Stimulated activated naive B cell treated with anti-CD40 and anti-IgM and Interleukin-4, amounts not matched to agents 10 μg/mL and 1 μg/mL and 100 μg/mL, for 72 hours (primary cell): ENCODE data around the gene BTBD9.
A peak's percentile ranks its signal among the peaks of the same experiment; 100 is the strongest.

Source experiments
- ATAC-seq, 2 donors: fragments of 150-1000 bp; cut with Tn5 transposase; replicated peaks; 2 replicates each; pipeline ENCODE4 v1.10.0; 2021; ENCODE audit warnings: moderate library complexity in 1 of 2
- DNase-seq: peaks from one replicate; pipeline ENCODE4 v3.0.0; 2021
- H3K27ac Mint-ChIP-seq: one replicate; pipeline ENCODE4 v1.8.0; 2022; ENCODE audit warnings: mild to moderate bottlenecking, mixed read lengths
- H3K27me3 Mint-ChIP-seq, 2 donors: one replicate each; pipeline ENCODE4 v1.8.0; 2022; ENCODE audit warnings: mixed read lengths in 2 of 2
- H3K36me3 Mint-ChIP-seq, 2 donors: one replicate each; pipeline ENCODE4 v1.8.0; 2022; ENCODE audit warnings: mixed read lengths in 2 of 2, mild to moderate bottlenecking in 1 of 2
- H3K4me1 Mint-ChIP-seq, 2 donors: one replicate each; pipeline ENCODE4 v1.8.0; 2022; ENCODE audit warnings: mixed read lengths in 2 of 2, mild to moderate bottlenecking in 1 of 2
- H3K4me3 Mint-ChIP-seq, 2 donors: one replicate each; pipeline ENCODE4 v1.8.0; 2022; ENCODE audit warnings: mild to moderate bottlenecking in 2 of 2, mixed read lengths in 2 of 2, moderate library complexity in 1 of 2
- H3K9me3 Mint-ChIP-seq, 2 donors: one replicate each; pipeline ENCODE4 v1.8.0; 2022; ENCODE audit warnings: mixed read lengths in 2 of 2, mild to moderate bottlenecking in 1 of 2

Gene BTBD9

DNA sequence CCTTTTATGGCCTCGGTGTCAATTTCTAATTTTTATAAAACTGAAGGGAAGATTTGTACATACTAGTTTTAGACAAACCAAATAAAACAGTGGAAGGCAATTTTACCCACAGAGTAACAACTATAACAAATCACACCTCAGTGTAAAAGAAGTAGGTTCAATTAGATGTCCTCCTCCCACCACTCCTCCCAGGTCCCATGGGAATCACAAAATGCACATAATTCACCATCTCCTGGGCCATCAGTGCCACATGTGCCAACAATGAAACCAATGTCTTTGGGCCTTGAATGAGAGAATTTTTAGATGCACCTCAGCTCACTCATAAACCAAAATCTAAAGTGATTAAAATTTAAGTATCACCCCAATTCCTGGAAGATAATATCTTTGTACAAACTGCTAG lies 267.8 kb downstream of the BTBD9 start:
- Mint-ChIP-seq H3K9me3 (no peaks in the 10 kb centered on the region), H3K36me3 (peaks cover 0 to 10% of the 10 kb centered on the region in 2 donors), H3K27ac (no peak overlapping the region), H3K27me3 (no peaks in the 10 kb centered on the region), H3K4me1 (peaks cover 0 to 5% of the 10 kb centered on the region in 2 donors), H3K4me3 (no peak overlapping the region)
- DNase-seq: no peak
- ATAC-seq: no peak

- H3K27me3 Mint-ChIP-seq: no peaks in the 10 kb centered on the region
- H3K36me3 Mint-ChIP-seq: peaks cover 0 to 10% of the 10 kb centered on the region in 2 donors
These were observed 268.8 kb downstream of the BTBD9 start for GRCh38 chr6:38370653-38371601.

GRCh38 chr6:38367231-38367630 lies 272.5 kb downstream of the BTBD9 start:
- Mint-ChIP-seq H3K9me3 (no peaks in the 10 kb centered on the region), H3K4me3 (no peak overlapping the region), H3K27me3 (no peaks in the 10 kb centered on the region), H3K27ac (no peak overlapping the region), H3K4me1 (peaks cover 0 to 5% of the 10 kb centered on the region in 2 donors), H3K36me3 (peaks cover 2 to 13% of the 10 kb centered on the region in 2 donors)
- DNase-seq (no peak), ATAC-seq (peak in 1 of 2 donors; percentile 38)

More at GRCh38 chr6:38370653-38371601, 268.8 kb downstream of the BTBD9 start:
- Mint-ChIP-seq H3K27ac (no peak overlapping the region), H3K4me3 (no peak overlapping the region), H3K9me3 (no peaks in the 10 kb centered on the region), H3K4me1 (peaks cover 0 to 5% of the 10 kb centered on the region in 2 donors)
- ATAC-seq (no peak), DNase-seq (no peak)

DNA sequence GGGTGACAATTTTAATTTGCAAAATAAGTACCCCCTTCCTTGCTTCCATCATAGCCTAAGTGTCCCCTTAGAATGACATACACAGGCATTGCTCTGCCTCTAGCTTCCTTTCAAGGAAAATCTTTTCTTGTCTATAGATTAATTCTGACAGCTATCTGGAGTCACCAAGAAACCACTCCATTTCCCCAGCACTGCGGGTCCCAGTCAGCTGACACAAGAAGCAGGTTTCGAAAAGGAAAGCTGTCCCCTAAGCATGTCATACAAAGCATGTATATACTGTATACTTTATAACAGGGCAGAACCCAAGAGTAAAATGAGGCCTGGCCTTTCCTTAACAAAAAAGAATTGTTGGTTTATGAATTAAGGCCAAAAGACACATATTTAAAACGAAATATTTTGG lies 273.5 kb downstream of the BTBD9 start:
- Mint-ChIP-seq H3K36me3 (peaks cover 2 to 13% of the 10 kb centered on the region in 2 donors), H3K27me3 (no peaks in the 10 kb centered on the region), H3K27ac (no peak overlapping the region), H3K4me1 (peaks cover 0 to 5% of the 10 kb centered on the region in 2 donors), H3K9me3 (no peaks in the 10 kb centered on the region), H3K4me3 (no peak overlapping the region)
- DNase-seq (no peak), ATAC-seq (no peak)

GRCh38 chr6:38364775-38365174 lies 275.0 kb downstream of the BTBD9 start:
- H3K4me3 Mint-ChIP-seq: no peak overlapping the region
- no peaks in the 10 kb centered on the region for H3K9me3 Mint-ChIP-seq
- ATAC-seq (no peak), DNase-seq (no peak)
- H3K27me3 Mint-ChIP-seq: no peaks in the 10 kb centered on the region
- peaks cover 0 to 5% of the 10 kb centered on the region in 2 donors for H3K4me1 Mint-ChIP-seq
- peaks cover 2 to 13% of the 10 kb centered on the region in 2 donors for H3K36me3 Mint-ChIP-seq
- no peak overlapping the region for H3K27ac Mint-ChIP-seq

DNA sequence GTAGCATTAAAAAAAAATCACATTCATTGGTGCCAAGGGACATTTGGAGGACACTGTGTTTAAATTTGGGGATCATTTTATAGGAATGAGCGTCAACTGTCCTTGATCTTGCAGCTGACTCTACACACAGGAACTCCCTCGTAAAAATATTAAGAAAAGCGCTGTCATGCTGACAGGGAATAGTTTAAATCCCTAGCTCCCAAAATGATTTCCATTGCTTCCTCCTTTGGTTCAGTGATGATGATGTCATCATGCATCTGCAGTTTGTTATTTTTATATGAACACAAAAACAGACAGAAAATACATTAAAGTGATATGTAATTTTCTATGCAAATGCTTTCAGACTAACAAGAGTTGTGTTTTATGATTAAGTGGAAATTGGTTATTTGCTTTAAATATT lies 275.6 kb downstream of the BTBD9 start:
- H3K9me3 Mint-ChIP-seq: no peaks in the 10 kb centered on the region
- ATAC-seq (no peak), DNase-seq (no peak)
- peaks cover 0 to 5% of the 10 kb centered on the region in 2 donors for H3K4me1 Mint-ChIP-seq
- H3K27me3 Mint-ChIP-seq: no peaks in the 10 kb centered on the region
- H3K4me3 Mint-ChIP-seq: no peak overlapping the region
- peaks cover 3 to 13% of the 10 kb centered on the region in 2 donors for H3K36me3 Mint-ChIP-seq
- no peak overlapping the region for H3K27ac Mint-ChIP-seq

GRCh38 chr6:38355519-38355918 lies 284.2 kb downstream of the BTBD9 start:
- no peaks in the 10 kb centered on the region for H3K27me3 Mint-ChIP-seq

DNA sequence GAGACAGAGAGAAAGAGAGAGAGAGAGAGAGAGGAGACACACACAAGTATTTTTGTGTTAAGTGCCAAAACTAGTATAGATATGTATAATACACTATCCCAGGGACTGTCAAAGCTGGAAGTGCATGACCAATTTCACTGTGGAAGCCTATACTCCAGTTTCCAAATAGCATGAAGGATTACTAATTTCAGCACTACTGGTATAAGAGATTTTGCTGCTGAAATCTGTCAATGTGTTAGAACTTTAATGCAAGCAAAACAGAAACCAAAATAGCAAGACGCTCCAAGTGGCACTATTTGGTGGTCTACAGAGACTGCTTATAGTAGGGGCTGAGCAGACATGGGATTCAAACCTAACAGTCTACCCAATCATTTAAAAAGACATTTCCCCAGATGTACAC lies 284.8 kb downstream of the BTBD9 start:
- DNase-seq (no peak), ATAC-seq (peak in 1 of 2 donors; percentile 50)
- H3K4me1 Mint-ChIP-seq: peaks cover 26 to 44% of the 10 kb centered on the region in 2 donors
- no peaks in the 10 kb centered on the region for H3K9me3 Mint-ChIP-seq
- peaks cover 5 to 16% of the 10 kb centered on the region in 2 donors for H3K36me3 Mint-ChIP-seq
- no peak overlapping the region for H3K27ac Mint-ChIP-seq
- no peak overlapping the region for H3K4me3 Mint-ChIP-seq
- H3K27me3 Mint-ChIP-seq: no peaks in the 10 kb centered on the region

More at GRCh38 chr6:38355519-38355918, 284.2 kb downstream of the BTBD9 start:
- Mint-ChIP-seq H3K27ac (no peak overlapping the region), H3K9me3 (no peaks in the 10 kb centered on the region), H3K36me3 (peaks cover 5 to 16% of the 10 kb centered on the region in 2 donors), H3K4me3 (peak overlapping the region in 1 of 2 donors; percentile 15), H3K4me1 (peaks cover 26 to 44% of the 10 kb centered on the region in 2 donors)
- ATAC-seq (no peak), DNase-seq (no peak)

- Mint-ChIP-seq H3K4me3 (no peak overlapping the region), H3K27ac (no peak overlapping the region)
These were observed 285.7 kb downstream of the BTBD9 start for GRCh38 chr6:38354037-38354381.

DNA sequence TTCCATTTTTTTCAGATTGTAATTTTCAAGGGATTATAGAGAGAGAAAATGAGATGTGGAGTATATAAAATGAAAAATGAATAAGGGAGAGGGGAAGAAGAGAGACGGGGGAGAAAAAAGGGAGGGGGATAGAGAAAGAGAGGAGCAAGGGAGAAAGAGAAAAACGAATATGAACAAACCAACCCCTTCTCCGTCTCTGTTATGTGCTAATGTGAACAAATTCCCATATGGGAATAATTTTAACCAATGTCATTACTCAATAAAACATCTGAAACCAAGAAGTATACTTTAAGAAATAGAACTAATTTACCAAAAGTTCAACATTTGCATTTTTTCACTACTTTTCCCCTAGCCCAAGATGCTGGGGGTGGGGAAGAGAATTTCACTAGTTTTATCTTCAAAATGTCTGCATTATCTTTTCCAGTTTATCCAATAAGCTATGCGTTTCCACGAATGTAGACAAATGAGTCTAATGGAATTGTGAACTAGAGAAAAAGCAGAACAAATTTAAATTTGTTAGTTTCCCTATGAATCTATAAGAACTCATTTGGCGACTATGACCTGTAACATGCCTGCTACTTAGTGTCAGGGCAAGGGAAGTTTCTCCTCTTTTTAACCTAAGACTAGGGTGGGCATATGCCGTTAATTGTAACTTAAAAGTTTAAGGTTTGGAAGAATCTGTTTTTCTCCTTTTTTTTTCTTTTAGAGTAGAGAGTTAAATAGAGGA lies 286.3 kb downstream of the BTBD9 start:
- DNase-seq: no peak
- Mint-ChIP-seq H3K4me3 (peak overlapping the region; percentile 32 to 41), H3K4me1 (peaks cover 26 to 44% of the 10 kb centered on the region in 2 donors), H3K27ac (no peak overlapping the region), H3K27me3 (no peaks in the 10 kb centered on the region), H3K9me3 (no peaks in the 10 kb centered on the region), H3K36me3 (peaks cover 3 to 12% of the 10 kb centered on the region in 2 donors)
- ATAC-seq: peak; percentile 89 to 93

More at GRCh38 chr6:38354037-38354381, 285.7 kb downstream of the BTBD9 start:
- ATAC-seq (peak; percentile 71 to 74), DNase-seq (no peak)
- no peaks in the 10 kb centered on the region for H3K27me3 Mint-ChIP-seq
- H3K4me1 Mint-ChIP-seq: peaks cover 26 to 44% of the 10 kb centered on the region in 2 donors
- H3K36me3 Mint-ChIP-seq: peaks cover 3 to 12% of the 10 kb centered on the region in 2 donors
- H3K9me3 Mint-ChIP-seq: no peaks in the 10 kb centered on the region

- ATAC-seq (no peak), DNase-seq (no peak)
- Mint-ChIP-seq H3K27me3 (no peaks in the 10 kb centered on the region), H3K36me3 (peaks cover 2 to 6% of the 10 kb centered on the region in 2 donors), H3K9me3 (no peaks in the 10 kb centered on the region), H3K27ac (no peak overlapping the region), H3K4me1 (peaks cover 24 to 44% of the 10 kb centered on the region in 2 donors), H3K4me3 (no peak overlapping the region)
These were observed 287.1 kb downstream of the BTBD9 start for GRCh38 chr6:38352636-38353035.

GRCh38 chr6:38350942-38351341 lies 288.8 kb downstream of the BTBD9 start:
- Mint-ChIP-seq H3K36me3 (peaks cover 2 to 4% of the 10 kb centered on the region in 2 donors), H3K4me3 (no peak overlapping the region), H3K9me3 (no peaks in the 10 kb centered on the region), H3K27ac (no peak overlapping the region), H3K27me3 (no peaks in the 10 kb centered on the region), H3K4me1 (peaks cover 15 to 31% of the 10 kb centered on the region in 2 donors)
- ATAC-seq (no peak), DNase-seq (no peak)

- peaks cover 14 to 24% of the 10 kb centered on the region in 2 donors for H3K4me1 Mint-ChIP-seq
These were observed 289.5 kb downstream of the BTBD9 start for GRCh38 chr6:38350220-38350619.

GRCh38 chr6:38349795-38350194 lies 289.9 kb downstream of the BTBD9 start:
- H3K27ac Mint-ChIP-seq: no peak overlapping the region

More at GRCh38 chr6:38350220-38350619, 289.5 kb downstream of the BTBD9 start:
- Mint-ChIP-seq H3K27me3 (no peaks in the 10 kb centered on the region), H3K27ac (no peak overlapping the region), H3K4me3 (no peak overlapping the region), H3K36me3 (peaks cover 2 to 4% of the 10 kb centered on the region in 2 donors), H3K9me3 (no peaks in the 10 kb centered on the region)
- ATAC-seq (no peak), DNase-seq (no peak)

More at GRCh38 chr6:38349795-38350194, 289.9 kb downstream of the BTBD9 start:
- Mint-ChIP-seq H3K36me3 (peaks cover 2 to 4% of the 10 kb centered on the region in 2 donors), H3K4me1 (peaks cover 13 to 20% of the 10 kb centered on the region in 2 donors), H3K4me3 (no peak overlapping the region), H3K27me3 (no peaks in the 10 kb centered on the region), H3K9me3 (no peaks in the 10 kb centered on the region)
- no peak for DNase-seq
- ATAC-seq: no peak
